DND-41 (cell line): ENCODE measurements around the gene STX4.

Source experiments
- ATAC-seq: fragments of 200-7000 bp; cut with Tn5 transposase; 3 replicates; pipeline ENCODE4 v1.9.1; 2021; ENCODE audit warnings: low read depth; ENCODE audit not compliant: insufficient read depth
- DNase-seq: peaks from one replicate; pipeline ENCODE4 v3.0.0-alpha.2; 2020
- H2AFZ ChIP-seq: 2 replicates; pipeline ENCODE4 v1.6.0; 2012; ENCODE audit warnings: low read depth, low read length
- H3K27ac ChIP-seq: 2 replicates; pipeline ENCODE4 v1.5.1; 2012; ENCODE audit warnings: low read length, inconsistent platforms
- H3K27me3 ChIP-seq: fragments of 200-600 bp; sonication (generic); 2 replicates; pipeline ENCODE4 v1.6.0; 2012; ENCODE audit warnings: low read length, mild to moderate bottlenecking, inconsistent platforms; ENCODE audit not compliant: insufficient read depth, poor library complexity
- H3K36me3 ChIP-seq: 2 replicates; pipeline ENCODE4 v1.5.1; 2012; ENCODE audit warnings: low read length, inconsistent platforms; ENCODE audit not compliant: insufficient read depth
- H3K4me1 ChIP-seq: 2 replicates; pipeline ENCODE4 v1.5.1; 2012; ENCODE audit warnings: mild to moderate bottlenecking, low read length; ENCODE audit not compliant: insufficient read depth
- H3K4me2 ChIP-seq: 2 replicates; pipeline ENCODE4 v1.6.0; 2012; ENCODE audit warnings: mild to moderate bottlenecking, moderate library complexity, low read length, inconsistent platforms; ENCODE audit not compliant: insufficient read depth
- H3K4me3 ChIP-seq, 2 experiments: fragments of 200-600 bp in 1 of 2; shearing (Covaris generic) in 1 of 2; 2 replicates each; pipeline ENCODE4 v1.5.1; 2012 to 2016; ENCODE audit warnings: inconsistent platforms in 2 of 2, low read length in 2 of 2, mild to moderate bottlenecking in 2 of 2, low read depth in 1 of 2, moderate library complexity in 1 of 2
- H3K79me2 ChIP-seq: 2 replicates; pipeline ENCODE4 v1.6.0; 2012; ENCODE audit warnings: low read length, inconsistent platforms; ENCODE audit not compliant: insufficient read depth
- H3K9ac ChIP-seq: 2 replicates; pipeline ENCODE4 v1.6.0; 2012; ENCODE audit warnings: low read depth, mild to moderate bottlenecking, inconsistent platforms, low read length, moderate library complexity
- H3K9me3 ChIP-seq: 2 replicates; pipeline ENCODE4 v1.5.1; 2012; ENCODE audit warnings: low read length, moderate library complexity, mild to moderate bottlenecking, inconsistent platforms; ENCODE audit not compliant: insufficient read depth, severe bottlenecking
- H4K20me1 ChIP-seq: 2 replicates; pipeline ENCODE4 v1.6.0; 2012; ENCODE audit warnings: low read length; ENCODE audit not compliant: insufficient read depth
- CTCF ChIP-seq: IDR thresholded peaks from 2 replicates; pipeline ENCODE4 v1.5.1; 2012; ENCODE audit warnings: borderline replicate concordance, low read length, moderate library complexity, mild to moderate bottlenecking; ENCODE audit not compliant: poor library complexity, severe bottlenecking; ENCODE audit errors: extremely low read depth
- EZH2 ChIP-seq: IDR thresholded peaks from 3 replicates; pipeline ENCODE4 v1.6.1; 2012; ENCODE audit warnings: borderline replicate concordance, low read depth, mild to moderate bottlenecking, moderate library complexity, low read length, inconsistent platforms; ENCODE audit not compliant: severe bottlenecking

STX4 gene

GRCh38 chr16:31042866-31043265 lies 9.5 kb downstream of the STX4 start:
- ATAC-seq (no peak), DNase-seq (no peak)
- Histone ChIP-seq H3K27ac (no peak overlapping the region), H2AFZ (no peak overlapping the region), H3K9me3 (no peaks in the 10 kb centered on the region), H3K36me3 (peaks cover 27% of the 10 kb centered on the region), H3K4me1 (no peaks in the 10 kb centered on the region), H3K79me2 (no peaks in the 10 kb centered on the region), H3K4me3 (no peak overlapping the region), H4K20me1 (no peaks in the 10 kb centered on the region), H3K4me2 (no peak overlapping the region), H3K9ac (no peak overlapping the region), H3K27me3 (no peaks in the 10 kb centered on the region)
- TF ChIP-seq CTCF (no peak), EZH2 (no peak)

GRCh38 chr16:31043352-31043751 lies 10.0 kb downstream of the STX4 start:
- no peak overlapping the region for H3K9ac ChIP-seq
- no peak overlapping the region for H3K4me2 ChIP-seq
- H3K9me3 ChIP-seq: no peaks in the 10 kb centered on the region
- DNase-seq: no peak
- no peaks in the 10 kb centered on the region for H3K79me2 ChIP-seq
- no peaks in the 10 kb centered on the region for H4K20me1 ChIP-seq
- H2AFZ ChIP-seq: no peak overlapping the region
- H3K4me1 ChIP-seq: no peaks in the 10 kb centered on the region
- no peaks in the 10 kb centered on the region for H3K27me3 ChIP-seq
- no peak overlapping the region for H3K4me3 ChIP-seq
- no peak overlapping the region for H3K27ac ChIP-seq
- no peak for TF ChIP-seq EZH2
- TF ChIP-seq CTCF: no peak
- no peak for ATAC-seq
- peaks cover 26% of the 10 kb centered on the region for H3K36me3 ChIP-seq

GRCh38 chr16:31043898-31044481 lies 10.6 kb downstream of the STX4 start:
- no peak overlapping the region for H3K4me2 ChIP-seq
- no peaks in the 10 kb centered on the region for H3K79me2 ChIP-seq
- no peaks in the 10 kb centered on the region for H3K27me3 ChIP-seq
- no peak overlapping the region for H2AFZ ChIP-seq
- TF ChIP-seq CTCF (no peak), EZH2 (no peak)
- no peak overlapping the region for H3K9ac ChIP-seq
- peaks cover 24% of the 10 kb centered on the region for H3K36me3 ChIP-seq
- no peaks in the 10 kb centered on the region for H3K4me1 ChIP-seq
- H4K20me1 ChIP-seq: no peaks in the 10 kb centered on the region
- no peak for ATAC-seq
- no peak for DNase-seq
- no peak overlapping the region for H3K4me3 ChIP-seq
- H3K27ac ChIP-seq: no peak overlapping the region
- H3K9me3 ChIP-seq: no peaks in the 10 kb centered on the region
